NCI-H69 (cell line): ENCODE results near the gene SFXN4.
"Not testable (repeated sequence)": the region's sequence is repeated elsewhere in the genome, so short reads cannot be mapped to it uniquely, and the experiment has no call there.

Experiments
- DNase-seq: peaks from one replicate; lab custom pipeline; 2025; lab: John Stamatoyannopoulos, UW

The SFXN4 gene

DNA sequence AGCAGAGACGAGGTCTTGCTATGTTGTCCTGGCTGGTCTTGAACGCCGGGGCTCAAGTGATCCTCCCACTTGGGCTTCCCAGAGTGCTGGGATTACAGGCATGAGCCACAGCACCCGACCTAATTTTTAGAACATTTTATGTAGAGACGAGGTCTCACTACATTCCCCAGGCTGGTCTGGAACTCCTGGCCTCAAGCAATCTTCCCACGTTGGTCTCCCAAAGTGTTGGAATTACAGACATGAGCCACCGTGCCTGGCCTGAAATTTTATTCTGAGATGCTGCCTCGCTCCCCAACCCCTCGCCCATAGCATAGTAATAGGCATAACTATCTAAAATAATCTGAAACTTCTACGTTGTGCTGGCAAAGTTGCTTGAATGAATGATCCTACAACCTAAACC is 21.9 kb downstream of the SFXN4 start:
- no peak for DNase-seq

DNA sequence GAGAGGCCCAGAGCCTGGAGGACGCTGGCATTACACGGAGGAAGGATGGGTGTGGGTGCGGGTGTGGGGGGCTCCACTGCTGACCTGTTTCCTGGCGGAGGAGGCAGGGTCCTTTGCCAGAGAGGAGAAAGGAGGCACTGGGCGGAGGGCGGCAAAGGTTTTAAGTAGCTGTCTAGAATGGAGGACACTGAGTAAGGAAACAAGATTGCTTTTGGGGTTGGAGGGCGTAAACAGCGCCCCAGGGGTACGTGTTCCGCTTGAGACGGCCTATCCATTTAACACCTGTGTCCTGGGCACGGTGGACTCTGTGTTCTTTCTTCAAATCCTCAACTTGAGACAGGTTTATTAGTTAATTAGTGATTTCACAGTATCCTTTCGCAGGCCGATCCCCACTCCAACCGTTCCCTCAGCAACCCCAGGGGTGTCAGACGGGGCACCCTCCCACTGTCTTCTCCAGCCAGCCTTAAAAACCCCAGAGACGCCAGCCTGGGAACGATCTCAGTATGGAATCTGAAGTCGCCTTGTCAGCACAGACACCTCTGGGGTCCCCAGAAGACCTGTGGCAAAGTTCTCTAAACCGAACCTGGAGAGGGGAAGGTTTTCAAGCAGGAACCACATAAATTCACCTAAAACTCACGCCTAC is 24.8 kb downstream of the SFXN4 start:
- DNase-seq, result no peak

- peak; percentile 8 for DNase-seq
Measured at GRCh38 chr10:119139464-119140067, 25.9 kb downstream of the SFXN4 start.

DNA sequence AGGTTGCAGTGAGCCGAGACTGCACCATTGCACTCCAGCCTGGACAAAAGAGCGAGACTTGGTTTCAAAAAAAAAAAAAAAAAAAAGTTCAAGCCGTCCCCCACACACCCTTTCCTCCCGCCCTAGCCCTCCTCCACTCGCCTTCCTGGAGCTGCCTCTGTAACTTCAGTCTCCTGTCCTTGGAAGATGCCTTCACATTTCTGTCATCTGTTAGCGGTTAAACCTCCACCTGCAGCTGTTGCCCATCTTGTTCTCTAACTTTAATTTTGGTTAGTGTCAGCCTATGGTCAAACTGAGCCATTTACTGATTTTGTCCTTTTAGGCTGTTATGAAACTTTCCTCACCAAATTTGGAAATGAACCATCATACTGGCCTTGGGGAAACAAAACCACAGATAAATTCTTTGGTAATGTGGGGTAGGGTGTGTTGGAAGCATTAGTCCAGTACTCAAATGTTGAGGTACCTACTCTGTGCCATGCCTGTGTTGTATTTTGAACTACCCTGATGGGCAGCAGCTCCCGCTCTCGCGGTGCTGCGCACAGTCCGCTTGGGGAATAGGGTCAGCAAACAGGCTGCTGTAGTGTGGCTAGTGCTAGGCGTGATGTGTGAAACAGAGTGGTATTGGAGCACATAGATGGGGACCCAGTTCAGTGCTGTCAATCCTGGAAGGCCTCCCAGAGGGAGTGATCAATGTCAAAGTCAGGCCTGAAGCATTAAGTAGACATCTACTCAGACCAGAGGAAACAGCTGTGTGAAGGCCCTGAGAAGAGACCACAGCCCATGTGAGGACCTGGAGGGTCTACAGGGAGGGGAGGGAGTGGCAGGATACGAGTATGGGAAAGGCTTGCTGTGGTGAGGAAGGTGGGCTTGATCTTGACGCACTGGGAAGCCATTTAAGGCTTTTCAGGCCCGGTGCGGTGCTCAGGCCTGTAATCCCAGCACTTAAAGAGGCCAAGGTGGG is 26.9 kb downstream of the SFXN4 start:
- no peak for DNase-seq

DNA sequence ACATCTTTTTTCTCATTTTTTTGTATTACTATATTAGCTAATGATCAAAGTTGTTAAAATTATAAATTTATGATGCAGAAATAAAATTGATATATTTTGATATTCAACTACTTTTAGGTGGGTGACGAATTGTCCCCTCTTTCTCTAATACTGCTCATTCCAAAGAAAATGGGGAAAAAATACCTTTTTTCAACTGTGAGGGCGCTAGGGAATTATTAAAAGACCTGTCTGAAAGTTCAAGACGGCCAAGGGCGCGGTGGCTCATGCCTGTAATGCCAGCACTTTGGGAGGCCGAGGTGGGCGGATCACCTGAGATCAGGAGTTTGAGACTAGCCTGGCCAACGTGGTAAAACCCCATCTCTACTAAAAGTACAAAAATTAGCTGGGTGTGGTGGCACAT is 27.6 kb downstream of the SFXN4 start:
- DNase-seq, result not testable (repeated sequence)

DNA sequence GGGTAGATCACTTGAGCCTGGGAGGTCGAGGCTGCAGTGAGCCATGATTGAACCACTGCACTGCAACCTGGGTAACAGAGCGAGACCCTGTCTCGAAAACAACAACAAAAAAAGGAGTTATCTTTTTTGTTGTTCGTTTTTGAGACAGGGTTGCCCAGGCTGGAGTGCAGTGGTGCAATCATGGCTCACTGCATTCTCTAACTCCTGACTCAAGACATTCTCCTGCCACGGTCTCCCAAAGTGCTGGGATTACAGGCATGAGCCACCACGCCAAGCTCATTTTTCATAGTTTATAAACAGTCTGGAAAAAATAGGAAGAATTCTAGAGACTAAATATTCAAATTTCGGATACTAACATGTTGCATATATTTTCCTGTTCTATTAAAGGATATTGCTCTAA is 29.4 kb downstream of the SFXN4 start:
- DNase-seq, result no peak

DNA sequence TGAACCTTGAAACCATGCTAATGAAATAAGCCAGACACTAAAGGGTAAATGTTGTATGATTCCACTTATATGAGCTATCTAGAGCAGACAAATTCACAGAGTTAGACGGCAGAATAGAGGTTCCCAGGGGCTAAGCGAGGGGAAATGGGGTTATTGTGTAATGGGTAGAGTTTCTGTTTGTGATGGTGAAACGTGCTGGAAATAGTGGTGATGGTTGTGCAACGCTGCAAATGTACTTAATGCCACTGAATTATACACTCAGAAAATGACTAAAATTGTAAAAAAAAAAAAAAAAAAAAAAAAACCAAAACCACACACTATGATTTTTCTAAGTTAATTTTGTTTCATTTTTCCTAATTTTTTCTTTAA is 30.0 kb downstream of the SFXN4 start:
- no peak for DNase-seq

DNA sequence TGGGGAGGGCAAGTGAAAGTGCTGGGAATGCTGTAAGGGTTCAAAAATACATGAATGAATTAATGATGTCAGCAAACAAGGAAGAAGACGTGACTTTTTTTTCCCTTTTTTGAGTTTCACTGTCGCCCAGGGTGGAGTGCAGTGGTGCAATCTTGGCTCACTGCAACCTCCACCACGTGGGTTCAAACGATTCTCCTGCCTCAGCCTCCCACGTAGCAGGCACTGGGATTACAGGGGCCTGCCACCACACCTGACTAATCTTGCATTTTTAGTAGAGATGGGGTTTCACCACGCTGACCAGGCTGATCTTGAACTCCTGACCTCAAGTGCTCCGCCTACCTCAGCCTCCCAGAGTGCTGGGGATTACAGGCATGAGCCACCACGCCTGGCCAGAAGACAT is 31.6 kb downstream of the SFXN4 start:
- no peak for DNase-seq

DNA sequence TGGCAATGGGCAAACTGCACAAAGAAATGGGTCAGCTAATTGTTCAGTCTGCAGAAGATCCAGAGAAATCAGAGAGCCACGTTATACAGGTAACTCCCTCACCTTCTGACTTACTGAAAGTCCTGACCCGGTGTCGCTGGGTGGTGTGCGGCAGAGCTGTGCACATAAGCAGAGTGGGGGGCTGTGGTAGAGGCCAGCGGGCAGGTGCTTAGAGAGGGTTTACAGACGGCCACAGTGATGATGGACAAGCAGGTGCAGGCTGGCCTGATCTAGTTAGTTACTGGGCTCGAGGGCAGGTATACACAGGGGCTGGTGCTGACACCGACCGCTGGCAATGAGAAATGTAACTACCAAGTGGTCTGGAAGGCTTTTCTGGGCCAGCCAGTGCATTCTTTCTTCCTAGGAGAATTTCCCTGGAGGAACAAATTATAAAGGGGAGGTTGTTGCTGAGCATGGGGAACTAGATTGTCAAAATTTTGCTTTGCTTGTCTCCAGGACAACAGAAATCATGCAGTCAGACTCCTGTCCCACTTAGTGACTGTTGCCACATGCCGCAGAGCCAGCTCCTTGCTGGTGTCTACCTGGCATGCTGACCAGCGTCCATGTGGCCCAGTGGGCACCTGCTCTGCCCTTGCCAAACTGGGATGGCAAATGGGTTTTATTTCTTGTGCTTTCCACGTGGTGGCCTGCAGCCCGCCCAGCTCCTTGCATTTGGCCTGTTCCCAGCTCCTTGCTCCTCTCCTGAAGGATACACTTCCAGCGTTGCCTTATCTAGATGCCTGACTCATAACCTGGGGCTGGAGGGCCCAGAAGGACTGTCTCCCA is 32.8 kb downstream of the SFXN4 start:
- no peak for DNase-seq

DNA sequence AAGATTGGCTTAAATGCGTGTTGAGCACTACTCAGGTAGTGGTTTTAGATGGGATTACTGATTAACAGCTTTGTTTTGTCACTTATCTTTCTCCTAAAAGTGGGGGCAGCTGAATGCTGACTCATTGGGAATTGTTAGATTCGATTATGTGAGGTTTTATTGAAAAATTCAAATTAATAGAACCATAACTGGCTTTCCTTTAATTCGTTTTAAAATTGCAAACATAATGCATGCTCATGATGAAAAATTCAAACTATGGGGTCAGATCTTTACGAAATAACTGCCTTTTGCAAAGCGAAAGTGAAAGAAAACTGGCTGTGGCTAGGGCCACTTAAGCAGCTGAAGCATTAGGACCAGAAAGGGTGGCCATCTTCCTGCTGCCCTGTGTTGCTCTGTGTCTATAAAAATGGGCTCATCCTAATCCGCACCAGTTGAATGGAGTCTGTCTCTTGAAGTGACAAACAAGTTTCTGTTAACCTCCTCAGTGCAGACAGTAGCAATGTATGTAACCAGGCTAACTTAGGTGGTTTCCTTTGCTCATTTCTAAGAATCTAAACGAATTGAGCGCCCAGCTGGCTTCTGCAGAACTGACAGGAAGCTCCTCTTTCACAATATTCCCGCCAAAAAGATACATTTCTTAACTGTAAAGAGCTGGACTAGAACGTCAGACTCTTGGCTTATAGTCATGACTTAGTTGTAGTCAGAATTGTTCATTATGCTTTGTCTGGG is 33.8 kb downstream of the SFXN4 start:
- DNase-seq, result no peak

GRCh38 chr10:119129721-119130120 is 35.8 kb downstream of the SFXN4 start:
- no peak for DNase-seq

GRCh38 chr10:119125942-119126341 is 39.6 kb downstream of the SFXN4 start:
- DNase-seq, result no peak

- no peak for DNase-seq
Measured at GRCh38 chr10:119120875-119121274, 44.6 kb downstream of the SFXN4 start.

GRCh38 chr10:119120413-119120867 is 45.1 kb downstream of the SFXN4 start:
- DNase-seq, result no peak

DNA sequence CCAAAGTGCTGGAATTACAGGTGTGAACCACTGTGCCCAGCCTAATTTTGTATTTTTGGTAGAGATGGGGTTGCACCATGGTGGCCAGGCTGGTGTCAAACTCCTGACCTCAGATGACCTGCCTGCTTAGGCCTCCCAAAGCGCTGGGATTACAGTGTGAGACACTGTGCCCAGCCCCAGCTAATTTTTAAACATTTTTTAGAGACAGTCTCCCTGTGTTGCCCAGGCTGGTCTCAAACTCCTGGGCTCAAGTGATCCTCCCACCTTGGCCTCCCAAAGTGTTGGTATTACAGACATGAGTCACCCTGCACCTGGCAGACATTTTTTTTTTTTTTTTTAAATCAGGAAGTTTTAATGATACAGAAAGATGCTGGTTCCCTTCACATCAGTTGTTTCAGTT is 46.1 kb downstream of the SFXN4 start:
- no peak for DNase-seq

DNA sequence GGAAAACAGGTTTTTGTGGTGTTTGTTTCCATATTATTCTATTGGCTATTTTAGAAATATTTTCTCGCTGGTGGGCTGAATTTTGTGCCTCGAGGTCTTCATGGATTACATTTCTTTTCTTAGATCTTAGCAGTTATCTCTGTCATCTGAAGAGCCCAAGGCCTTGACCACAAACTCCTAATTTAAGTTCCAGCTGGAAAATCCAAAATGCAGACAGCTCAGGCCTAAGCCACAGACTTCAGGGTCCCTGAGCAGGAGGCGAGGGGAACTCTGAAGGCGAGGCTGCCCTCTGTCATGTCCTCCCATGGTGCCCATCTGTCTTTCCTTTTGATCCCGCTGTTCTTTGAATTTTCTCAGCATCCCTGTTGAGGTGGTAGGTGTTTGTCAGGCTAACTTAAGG is 47.3 kb downstream of the SFXN4 start:
- DNase-seq, result no peak

DNA sequence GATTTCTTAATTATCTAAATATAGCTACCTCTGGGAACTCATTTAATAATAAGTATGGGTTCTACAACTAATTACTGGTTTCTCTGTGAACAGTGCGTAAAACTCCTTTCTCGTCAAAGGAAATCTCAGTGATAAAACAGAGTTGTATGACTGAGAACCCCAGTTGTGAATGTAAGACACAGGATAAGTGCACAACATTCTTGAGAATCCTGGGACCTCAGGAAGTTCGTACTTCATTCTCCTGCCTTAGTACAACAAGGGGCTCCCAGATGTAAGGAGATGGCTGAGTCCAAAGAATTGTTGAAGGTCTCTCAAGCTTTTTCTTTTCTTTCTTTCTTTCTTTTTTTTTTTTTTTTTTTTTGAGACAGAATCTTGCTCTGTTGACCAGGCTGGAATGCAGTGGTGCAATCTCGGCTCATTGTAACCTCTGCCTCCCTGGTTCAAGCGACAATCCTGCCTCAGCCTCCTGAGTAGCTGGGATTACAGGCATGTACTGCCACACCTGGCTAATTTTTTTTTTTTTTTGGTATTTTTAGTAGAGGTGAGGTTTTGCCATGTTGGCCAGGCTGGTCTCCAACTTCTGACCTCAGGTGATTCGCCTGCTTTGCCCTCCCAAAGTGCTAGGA is 49.1 kb downstream of the SFXN4 start:
- no peak for DNase-seq

GRCh38 chr10:119115926-119116325 is 49.6 kb downstream of the SFXN4 start:
- DNase-seq, result no peak

- no peak for DNase-seq
Measured at GRCh38 chr10:119113751-119114732, 51.5 kb downstream of the SFXN4 start.

DNA sequence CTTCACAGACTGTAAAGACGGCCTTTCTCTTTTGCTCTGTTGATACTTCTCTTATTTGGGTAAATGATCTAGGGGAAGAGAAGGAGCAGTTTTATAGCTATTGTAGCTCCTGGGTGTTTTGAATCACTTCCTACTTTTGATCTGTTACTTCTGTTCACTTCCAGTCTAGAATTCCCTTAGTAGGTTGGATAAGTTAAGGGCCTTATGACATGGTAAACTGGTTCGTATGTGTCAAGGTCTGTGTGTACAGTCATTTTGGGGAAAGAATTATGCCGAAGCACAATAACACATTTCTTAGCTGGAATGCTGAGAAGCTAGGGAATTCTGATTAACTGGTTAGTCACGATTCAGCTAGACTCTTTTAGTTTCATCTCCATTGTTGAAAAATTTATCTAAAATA is 53.5 kb downstream of the SFXN4 start:
- no peak for DNase-seq
